IPS DF 6.9 (cell line): ENCODE results near the gene ACAD9.
"Not testable (repeated sequence)": the region's sequence is repeated elsewhere in the genome, so short reads cannot be mapped to it uniquely, and the experiment has no call there.

Experiments used
- DNase-seq: peaks from one replicate; pipeline ENCODE4 v3.0.0-alpha.2; 2013; ENCODE audit warnings: low read depth, low spot score
- H3K27ac ChIP-seq: one replicate; pipeline ENCODE4 v1.5.1; 2013; ENCODE audit warnings: low read length, control low read depth
- H3K27me3 ChIP-seq: 2 replicates; pipeline ENCODE4 v1.6.1; 2013; ENCODE audit warnings: mild to moderate bottlenecking, low read length; ENCODE audit not compliant: control insufficient read depth, insufficient read depth
- H3K36me3 ChIP-seq: 2 replicates; pipeline ENCODE4 v1.6.1; 2013; ENCODE audit warnings: low read length; ENCODE audit not compliant: control insufficient read depth, insufficient read depth
- H3K4me1 ChIP-seq: 2 replicates; pipeline ENCODE4 v1.6.1; 2013; ENCODE audit warnings: low read length; ENCODE audit not compliant: control insufficient read depth, insufficient read depth
- H3K4me3 ChIP-seq: 2 replicates; pipeline ENCODE4 v1.5.1; 2013; ENCODE audit warnings: mild to moderate bottlenecking, low read length
- H3K9me3 ChIP-seq: 2 replicates; pipeline ENCODE4 v1.6.1; 2013; ENCODE audit warnings: low read length, inconsistent platforms; ENCODE audit not compliant: control insufficient read depth, insufficient read depth
- WGBS: extraction: QIAGEN DNeasy Blood & Tissue Kit; methylation state at CpG from one replicate; pipeline ENCODE4 v1.1.7; 2013; ENCODE audit warnings: mixed read lengths, missing lambda C conversion rate; ENCODE audit not compliant: insufficient read length, insufficient coverage; 5-methylcytosine and 5-hydroxymethylcytosine counted together

ACAD9 gene

GRCh38 chr3:128879125-128879969 lies at the start of gene ACAD9:
TSS of gene ACAD9 (plus strand) at chr3:128879620. CDS start at chr3:128879692, 72 bp downstream.
- no CpG with 5 or more reads among the region's 65 CpGs for WGBS
- 0 out of 2 replicates have a peak, but pooled peaks cover 4% of the 10 kb centered on the region for H3K36me3 ChIP-seq
- H3K27ac ChIP-seq: no peak within 1 kb of the TSS
- H3K4me3 ChIP-seq: peak within 1 kb of the TSS; percentile 76
- H3K27me3 ChIP-seq: no peaks in the 10 kb centered on the region
- DNase-seq: peak; percentile 94
- H3K9me3 ChIP-seq: no peaks in the 10 kb centered on the region
- H3K4me1 ChIP-seq: peaks cover 2% of the 10 kb centered on the region; the same call in 1 of the 2 replicates

- WGBS: no CpG with 5 or more reads among the region's 7 CpGs
These were observed 49.3 kb upstream of the ACAD9 start for GRCh38 chr3:128829925-128830625.

GRCh38 chr3:128830762-128831161 lies 48.7 kb upstream of the ACAD9 start:
- H3K4me3 ChIP-seq, DNase-seq, H3K4me1 ChIP-seq, H3K9me3 ChIP-seq, H3K27me3 ChIP-seq, H3K36me3 ChIP-seq, H3K27ac ChIP-seq: not testable (repeated sequence)
- no CpG with 5 or more reads among the region's 5 CpGs for WGBS

More at GRCh38 chr3:128829925-128830625, 49.3 kb upstream of the ACAD9 start:
- H3K9me3 ChIP-seq, DNase-seq, H3K36me3 ChIP-seq, H3K4me3 ChIP-seq, H3K27me3 ChIP-seq, H3K27ac ChIP-seq, H3K4me1 ChIP-seq: not testable (repeated sequence)

GRCh38 chr3:128832979-128833378 lies 46.4 kb upstream of the ACAD9 start:
- DNase-seq, H3K27ac ChIP-seq, H3K36me3 ChIP-seq, H3K4me3 ChIP-seq, H3K4me1 ChIP-seq, H3K27me3 ChIP-seq, H3K9me3 ChIP-seq: not testable (repeated sequence)
- WGBS: no CpG with 5 or more reads among the region's 5 CpGs

GRCh38 chr3:128835096-128835495 lies 44.3 kb upstream of the ACAD9 start:
- H3K27ac ChIP-seq: no peak overlapping the region
- H3K9me3 ChIP-seq: no peaks in the 10 kb centered on the region
- no peaks in the 10 kb centered on the region for H3K4me1 ChIP-seq
- no peaks in the 10 kb centered on the region for H3K36me3 ChIP-seq
- DNase-seq: no peak
- no CpG with 5 or more reads among the region's 4 CpGs for WGBS
- H3K4me3 ChIP-seq: no peak overlapping the region
- H3K27me3 ChIP-seq: no peaks in the 10 kb centered on the region

GRCh38 chr3:128841926-128842920 lies 37.2 kb upstream of the ACAD9 start:
- DNase-seq: no peak
- WGBS: no CpG with 5 or more reads among the region's 10 CpGs
- Histone ChIP-seq H3K27me3 (no peaks in the 10 kb centered on the region), H3K27ac (no peak overlapping the region), H3K4me1 (peaks cover 2% of the 10 kb centered on the region; the same call in 1 of the 2 replicates), H3K36me3 (no peaks in the 10 kb centered on the region), H3K9me3 (no peaks in the 10 kb centered on the region), H3K4me3 (no peak overlapping the region)

GRCh38 chr3:128844502-128844901 lies 34.9 kb upstream of the ACAD9 start:
- Histone ChIP-seq H3K36me3 (no peaks in the 10 kb centered on the region), H3K9me3 (no peaks in the 10 kb centered on the region), H3K4me1 (peaks cover 2% of the 10 kb centered on the region; the same call in 1 of the 2 replicates), H3K27me3 (no peaks in the 10 kb centered on the region), H3K4me3 (no peak overlapping the region), H3K27ac (no peak overlapping the region)
- no CpG with 5 or more reads among the region's 6 CpGs for WGBS
- no peak for DNase-seq

GRCh38 chr3:128845119-128845777 lies 34.2 kb upstream of the ACAD9 start:
- H3K4me3 ChIP-seq: no peak overlapping the region
- no peak for DNase-seq
- H3K27ac ChIP-seq: no peak overlapping the region

GRCh38 chr3:128845778-128846485 lies 33.5 kb upstream of the ACAD9 start:
- Histone ChIP-seq H3K4me3 (no peak overlapping the region), H3K27ac (no peak overlapping the region), H3K27me3 (no peaks in the 10 kb centered on the region), H3K36me3 (no peaks in the 10 kb centered on the region), H3K9me3 (no peaks in the 10 kb centered on the region), H3K4me1 (peaks cover 2% of the 10 kb centered on the region; the same call in 1 of the 2 replicates)
- whole genome bisulfite sequencing: no CpG with 5 or more reads among the region's 32 CpGs
- DNase-seq: peak; percentile 57

More at GRCh38 chr3:128845119-128845777, 34.2 kb upstream of the ACAD9 start:
- H3K36me3 ChIP-seq: no peaks in the 10 kb centered on the region
- peaks cover 2% of the 10 kb centered on the region; the same call in 1 of the 2 replicates for H3K4me1 ChIP-seq
- WGBS: no CpG with 5 or more reads among the region's 14 CpGs
- H3K9me3 ChIP-seq: no peaks in the 10 kb centered on the region
- no peaks in the 10 kb centered on the region for H3K27me3 ChIP-seq
